NCI-H82 (cell line): ENCODE data around the gene SBF2.

Experiments used
- DNase-seq: peaks from one replicate; lab custom pipeline; 2025; lab: John Stamatoyannopoulos, UW

The SBF2 gene

DNA sequence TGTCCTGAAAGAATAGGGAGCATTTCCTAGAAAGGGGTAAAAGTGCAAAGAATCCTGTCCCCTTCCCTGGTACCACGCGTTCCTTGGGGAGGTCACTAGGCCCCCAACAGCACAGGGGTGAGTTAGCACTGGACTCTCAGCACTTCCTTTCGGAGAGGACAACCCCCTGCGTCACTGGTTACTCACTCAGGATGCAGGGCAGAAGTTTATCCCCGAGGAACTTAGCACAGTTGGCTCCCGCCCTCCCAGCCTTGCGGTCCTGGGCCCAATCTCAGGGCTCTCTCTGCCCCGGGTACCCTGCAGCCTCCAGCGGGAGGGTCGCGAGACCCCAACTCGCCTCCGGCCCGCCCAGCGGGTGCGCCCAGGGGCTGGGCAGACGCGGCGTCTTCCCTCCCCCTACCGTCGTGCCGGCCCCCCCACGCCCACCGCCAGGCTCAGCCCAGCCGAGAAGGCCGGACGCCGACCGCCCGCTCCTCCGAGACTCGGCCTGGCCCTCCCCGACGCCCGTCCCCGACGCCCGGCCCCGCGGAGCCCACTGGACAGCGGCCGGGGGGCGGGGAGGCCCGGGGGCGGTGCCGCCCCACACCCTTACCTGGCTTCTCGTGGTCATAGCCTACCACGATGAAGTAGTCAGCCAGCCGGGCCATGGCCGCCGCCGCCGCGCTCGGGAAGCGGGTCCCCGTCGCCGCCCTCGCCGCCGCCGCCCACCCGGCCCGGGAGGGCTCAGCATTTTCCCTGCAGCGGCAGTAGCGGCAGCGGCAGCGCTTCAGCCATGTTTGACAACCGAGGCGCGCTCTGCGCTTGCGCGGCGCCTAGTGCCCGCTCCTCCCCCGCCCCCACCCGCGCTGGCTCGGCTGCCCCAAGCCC lies at the start of gene SBF2:
Gene SBF2, minus strand, starts transcription at position 797 of the 867 bp plus-strand sequence. Its CDS starts 150 bp downstream, at position 647.
- peak; percentile 90 for DNase-seq

GRCh38 chr11:10338287-10338686 lies 44.3 kb upstream of the SBF2 start:
- DNase-seq = no peak

DNA sequence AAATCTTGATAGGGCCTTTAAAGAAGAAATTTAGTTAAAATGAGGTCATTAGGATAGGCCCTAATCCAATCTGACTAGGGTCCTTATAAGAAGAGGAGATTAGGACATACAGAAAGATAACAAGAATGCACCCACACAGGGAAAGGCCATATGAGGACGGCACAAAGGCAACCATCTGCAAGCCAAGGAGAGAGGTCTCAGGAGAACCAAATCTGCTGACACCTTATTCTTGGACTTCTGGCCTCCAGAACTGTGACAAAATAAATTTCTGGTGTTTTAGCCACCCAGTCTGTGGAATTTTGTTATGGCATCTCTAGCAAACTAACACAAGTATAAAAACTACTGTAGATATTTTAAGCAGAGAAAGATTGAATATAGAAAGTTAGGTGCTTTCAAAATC lies 39.5 kb upstream of the SBF2 start:
- peak; percentile 35 for DNase-seq

GRCh38 chr11:10331548-10332289 lies 37.7 kb upstream of the SBF2 start:
- DNase-seq = peak; percentile 79

GRCh38 chr11:10329935-10330334 lies 35.9 kb upstream of the SBF2 start:
- DNase-seq = no peak

GRCh38 chr11:10329356-10329755 lies 35.3 kb upstream of the SBF2 start:
- DNase-seq = no peak

DNA sequence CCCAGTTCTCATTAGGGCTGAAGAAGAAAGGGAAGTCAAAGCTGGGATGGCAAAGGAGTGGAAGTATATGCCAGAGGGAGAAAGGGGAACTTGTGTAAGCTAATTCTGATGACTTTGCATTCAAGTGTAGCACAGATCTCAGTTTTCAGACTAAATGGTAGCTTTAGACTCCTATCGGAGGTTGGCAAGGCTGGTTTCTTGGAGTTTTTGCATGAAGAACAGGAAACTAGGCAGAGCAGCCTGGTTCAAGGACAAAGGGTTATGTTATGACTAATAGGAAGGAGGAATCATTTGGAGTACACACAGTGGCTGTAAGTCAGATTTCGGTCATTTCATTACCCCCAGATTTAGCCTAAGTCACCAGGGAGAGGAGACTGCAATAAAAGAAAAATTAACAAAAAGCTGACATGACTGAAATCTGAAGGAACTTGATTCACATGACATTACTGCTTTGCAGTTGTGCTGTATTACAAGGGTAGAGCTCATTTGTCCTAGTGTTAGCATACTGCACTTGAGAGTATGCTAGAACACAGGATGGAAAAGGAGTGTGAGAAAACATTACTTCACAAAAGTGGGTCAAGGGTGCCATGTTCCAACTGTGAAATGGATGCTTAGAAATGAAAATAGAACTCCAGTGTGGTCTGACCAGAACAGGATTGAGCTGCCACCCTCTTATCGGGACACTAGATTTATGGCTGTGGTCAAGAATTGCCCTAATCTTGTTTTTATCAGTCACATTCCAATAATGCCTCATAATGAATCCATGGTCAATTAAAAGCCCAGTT lies 34.5 kb upstream of the SBF2 start:
- no peak for DNase-seq

- no peak for DNase-seq
These were observed 33.2 kb upstream of the SBF2 start for GRCh38 chr11:10327254-10327653.

DNA sequence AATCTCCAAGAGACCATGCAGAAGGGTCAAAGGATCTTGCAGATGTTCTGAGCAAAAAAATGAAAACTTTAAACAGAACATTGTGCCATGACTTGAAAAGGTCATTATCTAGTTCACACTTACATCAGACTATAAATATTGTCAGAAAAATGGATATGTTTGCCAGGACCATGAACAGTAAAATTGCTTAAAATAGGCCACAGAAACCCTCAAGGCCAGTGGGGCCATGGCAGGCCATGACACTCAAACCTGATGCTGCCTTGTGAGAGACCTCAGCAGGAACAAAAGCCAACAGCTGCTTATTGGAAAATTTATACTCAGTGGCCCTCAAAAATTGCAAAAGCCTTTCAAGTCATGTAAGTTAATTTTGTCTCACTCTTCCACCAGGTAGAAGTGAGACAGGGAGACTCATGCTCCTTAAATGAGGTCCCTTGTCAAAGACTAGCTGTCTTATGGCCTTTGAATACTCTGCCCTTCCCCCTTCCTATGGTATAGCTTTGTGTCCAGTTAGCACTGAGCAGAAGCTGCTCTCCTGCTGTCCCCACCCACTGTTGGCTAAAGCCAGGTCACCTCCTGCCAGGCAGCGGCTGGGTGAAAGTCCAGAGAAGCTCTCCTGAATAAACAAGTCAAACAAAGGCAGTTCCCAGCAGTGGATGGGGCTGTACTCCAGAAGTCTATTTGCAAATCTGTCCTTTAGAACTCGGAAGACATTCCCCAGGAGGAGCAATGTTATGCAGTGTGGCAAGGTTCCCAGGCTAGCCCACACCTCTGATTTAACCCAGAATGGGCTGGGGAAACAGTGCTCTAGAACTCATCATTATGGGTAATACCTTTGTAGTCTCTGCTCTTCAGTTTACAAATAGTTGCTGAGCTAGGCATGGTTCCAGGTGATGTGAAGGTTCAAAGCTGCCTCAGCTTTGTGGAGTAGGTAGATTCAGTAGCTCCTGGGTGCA lies 32.3 kb upstream of the SBF2 start:
- DNase-seq = no peak

GRCh38 chr11:10325277-10326011 lies 31.4 kb upstream of the SBF2 start:
- DNase-seq = no peak

DNA sequence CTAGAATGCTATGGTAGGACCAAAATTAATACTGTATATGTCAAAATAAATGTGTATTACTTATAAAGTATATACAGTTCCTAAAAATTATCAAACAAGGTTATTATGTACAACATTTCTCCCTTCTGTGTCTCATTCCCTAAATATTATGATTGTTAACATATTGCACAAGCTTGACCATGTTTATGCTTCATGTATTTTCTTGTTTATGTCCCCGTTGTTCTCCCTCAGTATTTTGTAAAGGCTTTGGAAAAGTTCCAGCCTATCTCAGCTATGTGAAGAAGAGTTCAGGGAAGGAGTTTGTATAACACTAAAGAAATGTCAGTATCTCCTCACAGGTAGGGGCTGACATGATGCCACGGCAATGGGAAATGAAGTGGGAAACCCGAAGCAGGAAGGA lies 30.5 kb upstream of the SBF2 start:
- DNase-seq = no peak

- no peak for DNase-seq
These were observed 29.8 kb upstream of the SBF2 start for GRCh38 chr11:10323793-10324170.

DNA sequence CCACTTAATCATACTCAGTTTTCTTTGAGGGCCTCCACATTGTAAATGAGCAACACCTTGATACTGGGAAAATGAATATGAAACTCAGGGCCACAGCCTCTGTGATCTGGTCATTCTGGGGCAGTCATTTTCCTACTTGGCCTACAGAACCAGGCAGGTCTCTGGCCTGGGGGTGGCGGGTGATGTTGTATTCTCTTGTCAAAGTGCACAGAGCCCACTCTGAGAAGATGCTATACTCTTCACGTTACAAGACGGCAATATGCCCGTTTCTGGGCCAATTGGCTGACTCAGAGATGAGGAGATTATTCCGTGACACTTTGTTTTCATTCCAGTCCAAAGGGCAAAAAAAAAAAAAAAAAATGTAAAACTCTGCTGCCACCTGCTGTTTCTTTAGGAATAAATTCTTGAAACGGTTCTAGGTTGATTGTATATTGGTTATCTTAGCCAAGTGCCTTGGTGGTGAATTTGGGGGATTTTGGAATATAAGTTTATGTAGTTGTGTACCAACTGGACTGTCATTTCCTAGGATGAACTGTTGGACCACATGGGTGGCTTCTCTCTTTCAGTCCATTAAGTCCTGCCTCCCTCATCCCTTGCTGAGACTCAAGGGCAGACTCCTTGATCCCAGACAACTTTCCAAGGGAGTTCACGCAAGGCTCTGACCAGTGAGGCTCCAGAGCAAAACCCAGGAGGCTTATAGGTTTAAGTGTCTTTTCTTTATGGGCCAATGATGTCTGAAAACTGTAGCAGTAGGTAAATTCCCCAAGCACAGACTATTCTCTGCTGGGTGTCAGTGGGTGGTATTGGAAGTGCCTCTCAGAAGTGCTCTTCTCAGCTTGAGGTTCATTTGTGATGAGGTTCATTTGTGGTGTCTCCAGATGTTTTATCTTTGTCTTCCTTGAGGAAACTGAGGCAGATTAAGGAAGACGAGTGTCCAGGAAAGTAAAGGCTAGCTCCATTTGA lies 29.1 kb upstream of the SBF2 start:
- DNase-seq = peak; percentile 70

- DNase-seq = no peak
These were observed 28.4 kb upstream of the SBF2 start for GRCh38 chr11:10322401-10322800.

- DNase-seq = no peak
These were observed 26.9 kb upstream of the SBF2 start for GRCh38 chr11:10320736-10321465.

GRCh38 chr11:10319702-10320558 lies 25.9 kb upstream of the SBF2 start:
- no peak for DNase-seq

- no peak for DNase-seq
These were observed 24.4 kb upstream of the SBF2 start for GRCh38 chr11:10318527-10318802.
